Chondrocyte (in vitro differentiated cells): Measurements from ENCODE around the gene NFS1. TPM values are rescaled to one million over a fixed set of nuclear protein-coding genes. Genes with fewer than 3 reads are reported as not detected.
A peak's percentile ranks its signal among the peaks of the same experiment; 100 is the strongest.
"Not testable (repeated sequence)": the region's sequence is repeated elsewhere in the genome, so short reads cannot be mapped to it uniquely, and the experiment has no call there.

Source experiments
- DNase-seq: peaks from one replicate; pipeline ENCODE4 v3.0.0; 2021; ENCODE audit warnings: mixed read lengths, low spot score
- H3K27ac Mint-ChIP-seq: one replicate; pipeline ENCODE4 v1.8.0; 2021; ENCODE audit warnings: mild to moderate bottlenecking, moderate library complexity, mixed read lengths; ENCODE audit not compliant: unreplicated experiment
- H3K27me3 Mint-ChIP-seq: 2 replicates; pipeline ENCODE4 v1.8.0; 2021; ENCODE audit warnings: low read depth, mixed read lengths
- H3K36me3 Mint-ChIP-seq: 2 replicates; pipeline ENCODE4 v1.8.0; 2021; ENCODE audit warnings: low read depth, mixed read lengths
- H3K4me1 Mint-ChIP-seq: 2 replicates; pipeline ENCODE4 v1.8.0; 2021; ENCODE audit warnings: low read depth, mild to moderate bottlenecking, mixed read lengths
- H3K4me3 Mint-ChIP-seq: one replicate; pipeline ENCODE4 v1.8.0; 2021; ENCODE audit warnings: mild to moderate bottlenecking, moderate library complexity, mixed read lengths; ENCODE audit not compliant: unreplicated experiment
- H3K9me3 Mint-ChIP-seq: 2 replicates; pipeline ENCODE4 v1.8.0; 2021; ENCODE audit warnings: low read depth, mixed read lengths
- total RNA-seq: library from RNA; stranded (reverse); gene quantifications from 3 replicates; pipeline ENCODE4 v1.2.1, GENCODE V29; 2021
- TF ChIP-seq, protein P1 (sequence below): fragments of 200-600 bp; sonication (generic); IDR thresholded peaks from 2 replicates; pipeline ENCODE4 v1.5.0; 2021; ENCODE audit warnings: antibody characterized with exemption, mild to moderate bottlenecking, moderate library complexity

Gene NFS1
- total RNA-seq, 1 donor from 2014 or later, result 26.8 TPM

DNA sequence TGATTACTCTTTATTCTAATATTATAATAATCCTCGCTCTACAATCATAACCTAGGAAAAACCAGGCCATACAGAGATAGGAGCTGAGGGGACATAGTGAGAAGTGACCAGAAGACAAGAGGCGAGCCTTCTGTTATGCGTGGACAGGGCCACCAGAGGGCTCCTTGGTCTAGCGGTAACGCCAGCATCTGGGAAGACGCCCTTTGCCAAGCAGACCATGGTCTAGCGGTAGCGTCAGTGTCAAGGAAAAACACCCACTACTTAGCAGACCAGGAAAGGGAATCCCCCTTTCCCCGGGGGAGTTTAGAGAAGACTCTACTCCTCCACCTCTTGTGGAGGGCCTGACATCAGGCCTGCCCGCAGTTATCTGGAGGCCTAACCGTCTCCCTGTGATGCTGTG lies 12.3 kb downstream of the NFS1 start:
- TF ChIP-seq, protein P1, sequence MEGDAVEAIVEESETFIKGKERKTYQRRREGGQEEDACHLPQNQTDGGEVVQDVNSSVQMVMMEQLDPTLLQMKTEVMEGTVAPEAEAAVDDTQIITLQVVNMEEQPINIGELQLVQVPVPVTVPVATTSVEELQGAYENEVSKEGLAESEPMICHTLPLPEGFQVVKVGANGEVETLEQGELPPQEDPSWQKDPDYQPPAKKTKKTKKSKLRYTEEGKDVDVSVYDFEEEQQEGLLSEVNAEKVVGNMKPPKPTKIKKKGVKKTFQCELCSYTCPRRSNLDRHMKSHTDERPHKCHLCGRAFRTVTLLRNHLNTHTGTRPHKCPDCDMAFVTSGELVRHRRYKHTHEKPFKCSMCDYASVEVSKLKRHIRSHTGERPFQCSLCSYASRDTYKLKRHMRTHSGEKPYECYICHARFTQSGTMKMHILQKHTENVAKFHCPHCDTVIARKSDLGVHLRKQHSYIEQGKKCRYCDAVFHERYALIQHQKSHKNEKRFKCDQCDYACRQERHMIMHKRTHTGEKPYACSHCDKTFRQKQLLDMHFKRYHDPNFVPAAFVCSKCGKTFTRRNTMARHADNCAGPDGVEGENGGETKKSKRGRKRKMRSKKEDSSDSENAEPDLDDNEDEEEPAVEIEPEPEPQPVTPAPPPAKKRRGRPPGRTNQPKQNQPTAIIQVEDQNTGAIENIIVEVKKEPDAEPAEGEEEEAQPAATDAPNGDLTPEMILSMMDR, result peak; percentile 57
- H3K27me3 Mint-ChIP-seq, DNase-seq, H3K4me1 Mint-ChIP-seq, H3K9me3 Mint-ChIP-seq, H3K27ac Mint-ChIP-seq, H3K4me3 Mint-ChIP-seq: not testable (repeated sequence)
- peaks cover 14% of the 10 kb centered on the region for H3K36me3 Mint-ChIP-seq

DNA sequence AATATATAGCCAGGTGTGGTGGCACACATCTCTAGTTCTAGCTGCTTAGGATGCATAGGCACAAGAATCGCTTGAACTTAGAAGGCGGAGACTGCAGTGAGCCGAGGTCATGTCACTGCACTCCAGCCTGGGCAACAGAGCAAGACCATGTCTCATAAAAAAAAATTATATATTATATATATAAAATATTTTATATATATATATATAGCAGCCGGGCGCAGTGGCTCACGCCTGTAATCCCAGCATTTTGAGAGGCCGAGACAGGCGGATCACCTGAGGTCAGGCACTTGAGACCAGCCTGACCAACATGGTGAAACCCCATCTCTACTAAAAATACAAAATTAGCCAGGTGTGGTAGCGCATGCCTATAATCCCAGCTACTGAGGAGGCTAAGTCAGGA lies 13.8 kb downstream of the NFS1 start:
- H3K9me3 Mint-ChIP-seq, DNase-seq: not testable (repeated sequence)

DNA sequence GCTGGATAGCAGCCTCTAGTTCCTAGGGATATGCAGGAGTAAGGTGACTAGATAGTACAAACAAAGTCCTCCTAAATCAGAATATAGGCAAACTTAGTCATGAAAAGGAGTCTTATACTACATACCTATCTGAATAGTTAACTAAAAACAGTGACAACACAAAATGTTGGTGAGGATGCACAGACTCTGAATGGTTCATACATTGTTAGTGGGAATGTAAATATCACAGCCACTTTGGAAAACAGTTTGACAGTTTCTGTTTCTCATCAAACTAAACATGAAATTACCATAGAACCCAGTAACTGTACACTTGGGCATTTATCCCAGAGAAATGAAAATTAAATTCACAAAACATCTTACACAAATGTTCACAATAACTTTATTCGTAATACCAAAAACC lies 17.2 kb downstream of the NFS1 start:
- Mint-ChIP-seq H3K4me3 (no peak overlapping the region), H3K27me3 (no peaks in the 10 kb centered on the region), H3K27ac (no peak overlapping the region), H3K4me1 (no peaks in the 10 kb centered on the region), H3K36me3 (peaks cover 8% of the 10 kb centered on the region), H3K9me3 (no peaks in the 10 kb centered on the region)
- no peak for DNase-seq
- TF ChIP-seq, protein P1, result no peak

More for the DNA sequence above, 13.8 kb downstream of the NFS1 start:
- not testable (repeated sequence) for H3K27ac Mint-ChIP-seq, H3K4me3 Mint-ChIP-seq, H3K4me1 Mint-ChIP-seq, H3K27me3 Mint-ChIP-seq
- peaks cover 15% of the 10 kb centered on the region for H3K36me3 Mint-ChIP-seq

DNA sequence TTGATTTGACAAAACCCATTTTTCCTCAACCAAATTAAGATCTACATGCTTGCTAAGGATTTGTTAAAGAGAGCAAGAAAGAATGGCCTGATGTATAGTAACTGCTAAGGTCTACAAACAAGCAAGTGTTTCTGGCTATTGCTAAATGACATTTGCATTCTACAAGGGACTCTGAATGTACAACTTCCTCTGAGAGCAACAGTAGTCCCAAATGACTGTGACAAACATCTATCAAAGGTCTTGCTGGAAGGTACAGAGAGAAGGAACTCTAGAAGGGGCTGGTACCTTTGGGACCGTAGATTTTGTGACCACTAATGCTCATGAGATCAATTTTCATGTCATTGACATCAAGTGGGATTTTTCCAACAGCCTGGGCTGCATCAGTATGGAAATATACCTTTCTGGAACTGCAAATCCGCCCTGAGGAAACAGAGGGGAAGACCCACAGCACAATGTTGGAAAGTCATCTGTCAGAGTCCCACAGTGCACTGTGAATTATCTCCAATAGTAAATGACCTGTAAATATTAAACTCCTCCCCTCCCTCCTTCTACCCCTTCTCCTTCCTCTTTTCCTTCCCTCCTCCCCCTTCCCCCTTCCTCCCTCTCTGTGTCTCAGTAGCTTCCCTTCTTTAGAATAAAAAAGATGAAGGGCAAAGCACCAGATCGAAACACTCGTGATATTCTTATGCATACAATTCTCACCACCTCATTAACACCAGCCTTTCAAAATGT lies 18.5 kb downstream of the NFS1 start:
- Mint-ChIP-seq H3K4me3 (no peak overlapping the region), H3K4me1 (no peaks in the 10 kb centered on the region), H3K27me3 (no peaks in the 10 kb centered on the region), H3K9me3 (no peaks in the 10 kb centered on the region), H3K36me3 (peaks cover 8% of the 10 kb centered on the region), H3K27ac (no peak overlapping the region)
- TF ChIP-seq, protein P1, result no peak
- DNase-seq, result no peak

DNA sequence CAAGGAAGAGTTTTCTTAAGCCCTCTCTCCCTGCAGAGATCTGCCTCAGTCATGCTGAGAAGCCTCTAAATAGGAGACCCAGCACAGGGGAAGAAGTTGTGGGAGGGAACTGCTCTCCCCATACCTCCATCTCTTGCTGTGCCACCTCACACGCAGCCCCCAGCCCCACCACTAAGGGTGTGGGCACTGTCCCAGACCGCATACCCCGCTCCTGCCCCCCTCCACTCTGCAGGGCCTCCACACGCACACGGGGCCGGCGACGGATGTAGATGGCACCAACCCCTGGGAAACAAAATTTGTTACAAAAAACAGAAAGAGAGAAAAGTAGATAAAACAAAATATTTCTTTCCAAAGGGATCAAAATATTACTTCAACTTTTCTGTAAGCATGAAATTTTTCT lies 24.2 kb downstream of the NFS1 start:
- Mint-ChIP-seq H3K27ac (no peak overlapping the region), H3K27me3 (no peaks in the 10 kb centered on the region), H3K9me3 (no peaks in the 10 kb centered on the region), H3K4me3 (no peak overlapping the region), H3K36me3 (peaks cover 33% of the 10 kb centered on the region), H3K4me1 (no peaks in the 10 kb centered on the region)
- DNase-seq, result no peak
- TF ChIP-seq, protein P1, result no peak

DNA sequence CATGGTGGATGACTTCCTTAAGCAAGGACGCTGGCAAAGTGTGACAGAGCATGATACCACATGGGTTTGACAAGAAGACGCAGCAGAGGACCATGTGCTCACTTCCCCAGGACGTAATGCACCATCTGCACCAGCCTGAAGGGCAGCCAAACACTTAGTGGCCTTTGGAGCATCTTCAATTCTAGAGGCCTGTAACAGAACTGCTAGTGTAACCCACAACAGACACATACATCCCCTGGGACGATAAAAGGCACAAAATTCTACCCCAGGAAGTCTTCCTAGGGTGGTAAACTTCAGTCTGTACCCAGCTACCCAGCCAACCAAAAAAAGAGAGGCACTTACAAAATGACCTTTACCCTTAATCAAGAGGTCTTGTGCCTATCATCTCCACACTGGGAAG lies 25.3 kb downstream of the NFS1 start:
- TF ChIP-seq, protein P1, result no peak
- no peak overlapping the region for H3K27ac Mint-ChIP-seq
- no peak for DNase-seq
- no peak overlapping the region for H3K4me3 Mint-ChIP-seq
- H3K9me3 Mint-ChIP-seq, result no peaks in the 10 kb centered on the region
- no peaks in the 10 kb centered on the region for H3K4me1 Mint-ChIP-seq
- peaks cover 41% of the 10 kb centered on the region for H3K36me3 Mint-ChIP-seq
- H3K27me3 Mint-ChIP-seq, result no peaks in the 10 kb centered on the region
